HG03460 (cell line): Measurements from ENCODE around the gene WIPF2.

ENCODE experiments used
- ATAC-seq: cut with Tn5 transposase; IDR thresholded peaks from one replicate; pipeline ENCODE4 v1.9.1; 2021; ENCODE audit not compliant: unreplicated experiment

The WIPF2 gene

GRCh38 chr17:40218740-40219593 lies at the start of gene WIPF2:
Gene WIPF2, plus strand, starts transcription at chr17:40219304. Its CDS starts 37,156 bp downstream, at chr17:40256460.
- ATAC-seq, result peak; percentile 77

DNA sequence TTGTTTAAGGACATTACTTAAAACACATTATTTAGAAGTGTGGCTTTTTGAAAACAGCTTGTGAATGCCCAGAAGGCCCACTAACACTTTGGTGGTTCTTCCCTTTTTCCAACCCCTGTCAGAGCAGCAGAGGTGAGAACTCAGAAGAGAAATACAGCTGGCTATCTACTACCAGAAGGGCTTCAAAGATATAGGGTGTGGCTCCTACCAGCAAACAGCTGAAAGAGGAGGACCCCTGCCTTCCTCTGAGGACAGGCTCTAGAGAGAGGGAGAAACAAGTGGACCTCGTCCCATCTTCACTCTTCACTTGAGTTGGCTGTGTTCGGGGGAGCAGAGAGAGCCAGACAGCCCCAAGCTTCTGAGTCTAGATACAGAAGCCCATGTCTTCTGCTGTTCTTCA lies 48.8 kb upstream of the WIPF2 start:
- ATAC-seq, result no peak

DNA sequence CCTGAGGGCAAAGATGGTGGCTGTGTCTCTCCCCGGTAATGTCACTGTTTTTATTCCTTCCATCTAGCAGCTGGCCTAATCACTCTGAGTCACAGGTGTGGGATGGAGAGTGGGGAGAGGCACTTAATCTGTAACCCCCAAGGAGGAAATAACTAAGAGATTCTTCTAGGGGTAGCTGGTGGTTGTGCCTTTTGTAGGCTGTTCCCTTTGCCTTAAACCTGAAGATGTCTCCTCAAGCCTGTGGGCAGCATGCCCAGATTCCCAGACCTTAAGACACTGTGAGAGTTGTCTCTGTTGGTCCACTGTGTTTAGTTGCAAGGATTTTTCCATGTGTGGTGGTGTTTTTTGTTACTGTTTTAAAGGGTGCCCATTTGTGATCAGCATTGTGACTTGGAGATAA lies 47.4 kb upstream of the WIPF2 start:
- no peak for ATAC-seq

- no peak for ATAC-seq
These were observed 45.9 kb upstream of the WIPF2 start for GRCh38 chr17:40173091-40173777.

DNA sequence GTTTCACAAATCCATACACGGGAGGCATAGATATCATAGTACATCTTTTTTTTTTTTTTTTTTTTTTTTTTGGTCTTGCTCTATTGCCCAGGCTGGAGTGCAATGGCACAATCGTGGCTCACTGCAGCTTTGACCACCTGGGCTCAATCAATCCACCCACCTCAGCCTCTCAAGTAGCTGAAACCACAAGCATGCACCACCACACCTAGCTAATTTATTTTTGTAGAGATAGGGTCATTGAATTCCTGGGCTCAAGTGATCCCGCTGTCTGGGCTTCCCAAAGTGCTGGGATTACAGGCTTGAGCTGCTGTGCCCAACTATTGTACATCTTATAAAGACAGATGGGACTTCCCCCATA lies 45.3 kb upstream of the WIPF2 start:
- no peak for ATAC-seq

DNA sequence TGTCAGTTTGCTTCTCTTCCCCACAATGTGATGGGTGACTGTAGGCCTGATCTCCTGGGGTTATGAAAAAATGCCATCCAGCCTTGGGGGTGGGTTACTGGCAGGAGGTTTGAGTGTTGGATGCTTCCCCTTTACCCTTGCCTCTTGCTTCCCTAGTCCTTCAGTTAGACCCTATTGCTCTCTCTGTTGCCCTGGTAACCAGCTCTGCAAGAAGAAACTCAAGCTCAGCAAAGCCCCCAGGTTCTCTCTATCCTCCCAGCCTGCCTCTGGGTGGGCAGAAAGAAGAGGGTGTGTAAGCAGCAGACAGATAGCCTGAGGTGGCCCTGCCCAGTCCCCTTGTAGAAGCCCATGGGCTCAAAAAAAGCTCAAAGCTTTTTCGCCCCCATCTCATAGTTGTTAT lies 44.6 kb upstream of the WIPF2 start:
- ATAC-seq, result no peak

DNA sequence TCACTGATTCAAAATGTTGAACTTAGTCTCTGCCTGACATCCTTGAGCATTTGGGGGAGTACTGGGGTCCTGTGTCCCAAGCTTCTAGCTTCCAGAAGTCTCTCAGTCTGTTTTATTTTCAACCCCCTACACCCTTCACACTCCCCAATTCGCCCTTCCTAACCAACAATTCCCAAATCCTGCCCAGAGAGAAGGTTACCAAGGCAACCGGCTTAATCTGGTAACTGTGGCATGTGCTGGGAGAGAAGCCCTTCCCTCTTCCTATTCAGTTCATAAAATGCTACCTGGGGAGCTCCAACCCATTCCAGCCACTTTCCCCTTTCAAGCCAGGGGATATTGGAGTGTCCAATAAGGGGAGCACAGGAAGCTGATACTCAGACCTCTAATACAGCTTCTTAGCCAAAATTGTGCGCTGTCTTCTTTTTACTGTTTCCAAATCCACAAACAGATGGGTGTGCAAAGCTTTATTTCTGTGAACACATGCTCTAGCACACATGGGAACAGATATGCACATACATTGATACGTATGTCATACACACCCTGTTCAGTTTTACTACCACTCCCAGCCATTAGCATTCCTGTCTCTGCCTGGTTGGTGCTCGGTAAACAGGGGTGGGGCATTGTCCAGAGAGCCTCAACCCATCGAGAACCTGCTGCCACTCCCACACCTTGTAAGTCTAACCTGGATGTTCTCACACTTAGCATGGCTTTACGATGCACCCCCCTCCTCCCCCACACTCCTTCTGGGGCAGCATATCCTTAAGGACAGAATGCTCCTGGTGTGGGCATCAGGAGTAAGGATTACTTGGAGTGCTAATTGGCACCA lies 43.0 kb upstream of the WIPF2 start:
- ATAC-seq, result no peak

GRCh38 chr17:40176754-40177110 lies 42.4 kb upstream of the WIPF2 start:
- ATAC-seq, result no peak

DNA sequence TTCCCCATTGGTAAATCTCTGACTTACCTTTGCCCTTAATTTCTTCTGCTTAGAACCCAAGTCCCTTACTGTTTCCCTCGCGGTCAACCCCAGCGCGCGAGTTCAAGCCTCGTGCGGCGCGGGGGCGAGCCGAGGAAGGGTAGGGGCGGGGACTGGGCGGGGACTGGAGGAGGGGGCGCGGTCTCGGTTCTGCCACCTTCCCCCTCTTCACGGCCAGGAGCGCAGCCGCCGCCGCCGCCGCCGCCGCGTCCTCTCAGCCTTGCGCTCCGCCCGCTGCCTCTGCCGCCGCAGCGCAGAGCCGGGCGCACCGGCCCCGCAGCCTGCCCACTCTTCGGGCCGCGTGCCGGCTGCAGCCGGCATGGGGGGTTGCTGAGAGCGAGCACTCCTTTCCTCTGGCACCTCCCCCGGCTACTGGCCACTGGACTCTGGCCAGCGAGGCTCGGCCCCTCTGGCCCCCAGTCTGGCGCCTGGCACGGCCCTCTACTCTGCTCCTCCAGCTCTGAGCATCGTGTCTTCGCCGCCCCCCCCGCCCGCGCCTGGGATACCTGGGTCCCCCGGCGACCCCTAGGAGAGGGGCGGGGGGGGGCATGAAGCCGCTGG lies 41.7 kb upstream of the WIPF2 start, which contains the start of gene RAPGEFL1:
RAPGEFL1 (plus strand) TSS at position 196 of the 600 bp plus-strand sequence; CDS start at position 588, 392 bp downstream.
- peak; percentile 67 for ATAC-seq

DNA sequence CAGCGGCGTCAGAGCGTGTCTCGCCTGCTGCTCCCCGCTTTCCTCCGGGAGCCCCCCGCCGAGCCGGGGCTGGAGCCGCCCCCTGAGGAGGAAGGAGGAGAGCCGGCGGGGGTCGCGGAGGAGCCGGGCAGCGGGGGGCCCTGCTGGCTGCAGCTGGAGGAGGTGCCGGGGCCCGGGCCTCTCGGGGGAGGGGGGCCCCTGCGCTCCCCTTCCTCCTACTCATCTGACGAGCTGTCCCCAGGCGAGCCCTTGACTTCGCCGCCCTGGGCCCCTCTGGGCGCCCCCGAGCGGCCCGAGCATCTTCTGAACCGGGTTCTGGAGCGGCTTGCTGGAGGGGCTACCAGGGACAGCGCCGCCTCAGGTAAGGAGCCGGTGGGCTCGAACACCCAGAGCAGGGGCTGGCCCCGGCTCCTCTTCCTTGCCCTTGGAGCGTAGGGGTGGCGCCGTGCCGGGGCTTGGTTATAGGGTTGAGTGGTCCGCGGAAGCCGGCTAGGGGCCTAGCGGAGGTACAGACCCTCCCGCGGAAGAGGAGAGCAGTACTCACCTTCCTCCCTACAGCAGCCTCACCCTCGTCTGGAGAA lies 41.0 kb upstream of the WIPF2 start:
- ATAC-seq, result no peak

DNA sequence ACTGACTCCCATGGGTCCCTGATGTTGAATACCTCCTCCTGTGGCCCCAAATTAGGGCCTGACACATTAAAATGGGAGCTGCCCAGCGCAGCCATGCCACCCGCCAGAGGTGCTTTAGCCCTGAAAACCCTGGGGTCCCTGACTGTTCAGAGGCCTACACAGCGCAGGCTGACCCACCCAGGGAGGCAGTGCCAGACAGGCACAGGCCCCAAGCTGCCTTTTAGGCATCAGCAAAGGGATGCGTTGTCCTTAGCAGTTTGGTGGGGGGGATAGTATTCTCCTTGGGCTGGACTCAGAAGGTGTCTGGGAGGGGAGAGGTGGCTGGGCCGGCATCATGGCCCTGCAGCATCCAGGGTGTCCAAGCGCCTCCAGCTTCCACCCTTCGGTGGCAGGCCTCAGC lies 40.4 kb upstream of the WIPF2 start:
- no peak for ATAC-seq

- no peak for ATAC-seq
These were observed 39.0 kb upstream of the WIPF2 start for GRCh38 chr17:40179923-40180659.

DNA sequence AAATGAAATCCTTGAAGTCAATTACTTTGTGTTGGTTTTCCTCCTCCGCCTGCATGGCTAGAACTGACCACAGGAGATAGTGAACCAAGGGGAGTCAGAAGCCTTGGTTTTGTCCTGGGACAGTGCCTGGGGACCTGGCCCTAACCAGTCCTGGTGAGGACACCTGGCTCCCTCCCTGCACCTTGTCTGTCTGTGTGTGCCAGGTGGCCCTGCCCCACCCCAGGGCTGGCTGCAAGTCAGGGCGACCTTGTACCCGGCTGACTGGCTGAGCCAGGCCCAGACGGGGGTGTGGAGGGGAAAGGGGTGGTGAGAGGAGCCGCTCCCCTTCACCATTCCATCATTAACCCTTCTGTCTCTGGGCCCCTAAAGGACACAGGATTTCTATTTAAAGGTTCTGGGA lies 38.4 kb upstream of the WIPF2 start:
- no peak for ATAC-seq

GRCh38 chr17:40181205-40181604 lies 37.9 kb upstream of the WIPF2 start:
- ATAC-seq, result no peak

GRCh38 chr17:40182606-40183005 lies 36.5 kb upstream of the WIPF2 start:
- ATAC-seq, result no peak

GRCh38 chr17:40187238-40187637 lies 31.9 kb upstream of the WIPF2 start:
- no peak for ATAC-seq

DNA sequence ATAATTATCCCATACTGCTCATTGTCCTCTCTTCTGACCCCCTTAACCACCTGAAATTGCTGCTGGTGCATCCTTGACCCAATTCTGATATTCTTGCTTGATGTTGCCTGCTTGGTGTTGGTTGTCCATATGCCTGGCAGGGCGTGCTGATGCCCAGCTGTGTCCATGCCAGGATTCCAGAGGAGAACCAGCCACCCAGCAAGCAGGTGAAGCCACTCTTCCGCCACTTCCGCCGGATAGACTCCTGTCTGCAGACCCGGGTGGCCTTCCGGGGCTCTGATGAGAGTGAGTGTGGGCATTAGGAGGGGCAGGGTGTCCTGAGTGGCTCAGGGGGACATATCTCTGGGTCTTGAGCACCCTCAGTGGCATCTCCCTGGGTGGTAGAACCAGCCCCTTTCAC lies 30.4 kb upstream of the WIPF2 start:
- no peak for ATAC-seq

- ATAC-seq, result no peak
These were observed 28.7 kb upstream of the WIPF2 start for GRCh38 chr17:40190197-40191021.
